Peyer's patch (tissue), 4 donors: Measurements from ENCODE around the gene CCDC182.

Source experiments
- POLR2A ChIP-seq, 2 donors: fragments of 450-650 bp; IDR thresholded peaks; one replicate each; pipeline ENCODE4 v1.5.1; 2017; ENCODE audit warnings: antibody characterized with exemption in 2 of 2, mild to moderate bottlenecking in 2 of 2, moderate library complexity in 2 of 2
- TF ChIP-seq, protein P1 (sequence below), 6 experiments: fragments of 450-650 bp in 4 of 6; fragments of 200-600 bp in 2 of 6; sonication (generic) in 1 of 6; IDR thresholded peaks; one replicate each; pipeline ENCODE4 v1.5.1; 2017 to 2019; ENCODE audit warnings: antibody characterized with exemption in 6 of 6, mild to moderate bottlenecking in 3 of 6, moderate library complexity in 1 of 6

GRCh38 chr17:57737450-57737849 is 7.6 kb downstream of the CCDC182 start:
- TF ChIP-seq, protein P1, sequence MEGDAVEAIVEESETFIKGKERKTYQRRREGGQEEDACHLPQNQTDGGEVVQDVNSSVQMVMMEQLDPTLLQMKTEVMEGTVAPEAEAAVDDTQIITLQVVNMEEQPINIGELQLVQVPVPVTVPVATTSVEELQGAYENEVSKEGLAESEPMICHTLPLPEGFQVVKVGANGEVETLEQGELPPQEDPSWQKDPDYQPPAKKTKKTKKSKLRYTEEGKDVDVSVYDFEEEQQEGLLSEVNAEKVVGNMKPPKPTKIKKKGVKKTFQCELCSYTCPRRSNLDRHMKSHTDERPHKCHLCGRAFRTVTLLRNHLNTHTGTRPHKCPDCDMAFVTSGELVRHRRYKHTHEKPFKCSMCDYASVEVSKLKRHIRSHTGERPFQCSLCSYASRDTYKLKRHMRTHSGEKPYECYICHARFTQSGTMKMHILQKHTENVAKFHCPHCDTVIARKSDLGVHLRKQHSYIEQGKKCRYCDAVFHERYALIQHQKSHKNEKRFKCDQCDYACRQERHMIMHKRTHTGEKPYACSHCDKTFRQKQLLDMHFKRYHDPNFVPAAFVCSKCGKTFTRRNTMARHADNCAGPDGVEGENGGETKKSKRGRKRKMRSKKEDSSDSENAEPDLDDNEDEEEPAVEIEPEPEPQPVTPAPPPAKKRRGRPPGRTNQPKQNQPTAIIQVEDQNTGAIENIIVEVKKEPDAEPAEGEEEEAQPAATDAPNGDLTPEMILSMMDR (IDR thresholded peaks at IDR 0.05) = no peak
- TF ChIP-seq POLR2A (IDR thresholded peaks at IDR 0.05) = no peak
